BJ (cell line): ENCODE measurements around the gene PI4KA. TPM values are rescaled to one million over a fixed set of nuclear protein-coding genes. Genes with fewer than 3 reads are reported as not detected.
"Not testable (repeated sequence)": the region's sequence is repeated elsewhere in the genome, so short reads cannot be mapped to it uniquely, and the experiment has no call there.

ENCODE experiments used
- CTCF ChIA-PET: fragments of 350-600 bp; formaldehyde crosslinking; extraction: SDS; loops from one replicate; lab custom pipeline; 2021; ENCODE audit warnings: antibody characterized with exemption, inconsistent platforms; lab: Yijun Ruan, JAX
- POLR2A ChIA-PET: fragments of 300-600 bp; sonication (Branson Sonifier 250); formaldehyde crosslinking; extraction: SDS; loops from one replicate; lab custom pipeline; 2021; ENCODE audit warnings: antibody characterized with exemption; lab: Charles Lee
- DNase-seq: peaks from one replicate; pipeline ENCODE4 v3.0.0-alpha.2; 2011; ENCODE audit warnings: low read depth
- H3K27me3 ChIP-seq: 2 replicates; pipeline ENCODE4 v1.6.0; 2011; ENCODE audit warnings: low read length; ENCODE audit not compliant: control insufficient read depth, insufficient read depth
- H3K36me3 ChIP-seq: 2 replicates; pipeline ENCODE4 v1.5.1; 2011; ENCODE audit warnings: low read length; ENCODE audit not compliant: control insufficient read depth, insufficient read depth
- H3K4me3 ChIP-seq: 2 replicates; pipeline ENCODE4 v1.5.1; 2011; ENCODE audit warnings: low read depth, mild to moderate bottlenecking, control low read depth, low read length
- polyA plus RNA-seq: library from polyadenylated mRNA; depleted of rRNA; stranded (reverse); fragments of >200 nt; gene quantifications from 2 replicates; pipeline ENCODE4 v1.2.3, GENCODE V29; 2011
- TF ChIP-seq, protein P1 (sequence below): IDR thresholded peaks from 2 replicates; pipeline ENCODE4 v1.5.1; 2011; ENCODE audit warnings: low read depth, mild to moderate bottlenecking, control low read depth, inconsistent platforms, low read length, moderate library complexity; ENCODE audit not compliant: insufficient read depth

Gene PI4KA
- polyA plus RNA-seq, 1 experiment, result 34.2 TPM

DNA sequence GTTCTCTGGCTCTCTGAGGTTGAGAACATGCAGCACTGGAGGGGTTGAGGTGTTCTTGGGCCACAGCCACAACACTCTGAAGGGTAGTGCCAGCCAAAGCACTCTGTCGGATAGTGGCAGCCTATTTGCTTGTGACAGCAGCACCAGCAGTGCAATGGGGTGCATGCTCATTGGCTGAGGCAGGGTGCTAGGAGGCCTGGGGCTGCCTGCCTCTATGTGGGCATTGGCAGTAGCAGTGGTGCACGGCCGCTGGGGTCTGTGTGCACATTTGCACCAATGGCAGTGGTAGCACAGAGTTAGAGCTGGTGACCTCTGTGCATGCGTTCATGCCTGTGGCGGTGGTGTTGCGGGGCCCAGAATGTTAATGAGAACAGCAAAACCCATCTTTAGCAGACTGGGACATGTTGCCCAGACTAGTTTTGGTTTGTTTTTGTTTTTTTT, 25.4 kb downstream of the PI4KA start:
- H3K4me3 ChIP-seq, result no peak overlapping the region
- H3K27me3 ChIP-seq, result no peaks in the 10 kb centered on the region
- ChIA-PET CTCF (no interaction called here), POLR2A (no interaction called here)
- no peak for DNase-seq
- H3K36me3 ChIP-seq, result peaks cover 7% of the 10 kb centered on the region
- TF ChIP-seq, protein P1, sequence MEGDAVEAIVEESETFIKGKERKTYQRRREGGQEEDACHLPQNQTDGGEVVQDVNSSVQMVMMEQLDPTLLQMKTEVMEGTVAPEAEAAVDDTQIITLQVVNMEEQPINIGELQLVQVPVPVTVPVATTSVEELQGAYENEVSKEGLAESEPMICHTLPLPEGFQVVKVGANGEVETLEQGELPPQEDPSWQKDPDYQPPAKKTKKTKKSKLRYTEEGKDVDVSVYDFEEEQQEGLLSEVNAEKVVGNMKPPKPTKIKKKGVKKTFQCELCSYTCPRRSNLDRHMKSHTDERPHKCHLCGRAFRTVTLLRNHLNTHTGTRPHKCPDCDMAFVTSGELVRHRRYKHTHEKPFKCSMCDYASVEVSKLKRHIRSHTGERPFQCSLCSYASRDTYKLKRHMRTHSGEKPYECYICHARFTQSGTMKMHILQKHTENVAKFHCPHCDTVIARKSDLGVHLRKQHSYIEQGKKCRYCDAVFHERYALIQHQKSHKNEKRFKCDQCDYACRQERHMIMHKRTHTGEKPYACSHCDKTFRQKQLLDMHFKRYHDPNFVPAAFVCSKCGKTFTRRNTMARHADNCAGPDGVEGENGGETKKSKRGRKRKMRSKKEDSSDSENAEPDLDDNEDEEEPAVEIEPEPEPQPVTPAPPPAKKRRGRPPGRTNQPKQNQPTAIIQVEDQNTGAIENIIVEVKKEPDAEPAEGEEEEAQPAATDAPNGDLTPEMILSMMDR, result no peak

DNA sequence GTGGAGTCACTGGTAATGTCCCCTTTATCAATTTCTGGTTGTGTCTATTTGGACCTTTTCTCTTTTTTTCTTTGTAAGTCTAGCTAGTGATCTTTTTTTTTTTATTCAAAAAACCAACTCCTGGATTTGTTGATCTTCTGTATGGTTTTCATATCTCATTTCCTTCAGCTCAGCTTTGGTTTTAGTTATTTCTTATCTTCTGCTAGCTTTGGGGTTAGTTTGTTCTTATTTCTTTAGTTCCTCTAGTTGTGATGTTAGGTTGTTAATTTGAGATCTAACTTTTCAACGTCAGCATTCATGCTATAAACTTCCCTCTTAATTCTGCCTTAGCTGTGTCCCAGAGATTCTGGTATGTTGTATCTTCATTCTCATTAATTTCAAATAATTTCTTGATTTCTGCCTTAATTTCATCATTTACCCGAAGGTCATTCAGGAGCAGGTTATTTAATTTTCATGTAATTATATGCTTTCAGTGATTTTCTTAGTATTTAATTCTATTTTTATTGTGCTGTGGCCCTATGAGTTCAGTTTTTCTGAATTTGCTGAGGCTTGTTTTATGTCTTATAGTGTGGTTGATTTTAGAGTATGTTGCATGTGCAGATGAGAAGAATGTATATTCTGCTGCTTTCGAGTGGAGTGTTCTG, 29.0 kb downstream of the PI4KA start:
- no peak for DNase-seq
- TF ChIP-seq, protein P1, result no peak
- peaks cover 7% of the 10 kb centered on the region for H3K36me3 ChIP-seq
- H3K27me3 ChIP-seq, result no peaks in the 10 kb centered on the region
- ChIA-PET POLR2A (no interaction called here), CTCF (no interaction called here)
- H3K4me3 ChIP-seq, result no peak overlapping the region

DNA sequence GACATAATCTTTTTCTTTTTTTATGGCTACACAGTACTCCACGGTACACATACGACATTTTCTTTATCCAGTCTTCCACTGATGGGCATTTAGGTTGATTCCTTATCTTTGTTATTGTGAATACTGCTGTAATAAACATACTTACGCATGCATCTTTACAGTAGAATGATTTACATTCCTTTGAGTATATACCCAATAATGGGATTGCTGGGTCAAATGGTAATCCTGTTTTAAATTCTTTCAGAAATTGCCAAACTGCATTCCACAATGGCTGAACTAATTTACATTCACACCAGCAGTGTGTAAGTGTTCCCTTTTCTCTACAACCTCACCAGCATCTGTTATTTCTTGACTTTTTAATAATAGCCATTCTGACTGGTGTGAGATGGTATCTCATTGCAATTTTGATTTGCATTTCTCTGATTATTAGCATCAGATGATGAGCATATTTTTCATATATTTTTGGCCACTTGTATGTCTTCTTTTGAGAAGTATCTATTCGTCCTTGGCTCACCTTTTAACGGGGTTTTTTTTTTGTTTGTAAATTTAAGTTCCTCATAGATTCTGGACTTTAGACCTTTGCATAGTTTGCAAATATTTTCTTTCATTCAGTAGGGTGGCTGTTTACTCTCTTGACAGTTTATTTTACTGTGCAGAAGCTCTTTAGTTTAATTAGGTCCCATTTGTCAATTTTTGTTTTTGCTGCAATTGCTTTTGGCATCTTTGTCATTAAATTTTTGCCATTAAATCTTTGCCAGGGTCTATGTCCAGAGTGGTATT, 32.0 kb downstream of the PI4KA start:
- H3K36me3 ChIP-seq, H3K4me3 ChIP-seq, DNase-seq, H3K27me3 ChIP-seq, POLR2A ChIA-PET: not testable (repeated sequence)
- CTCF ChIA-PET, result interaction anchor here (0.9 to 2.0 kb wide), 2 partner anchors 8 to 12 kb away, joined by 4 to 7 read pairs; no protein-coding TSS in a partner anchor

DNA sequence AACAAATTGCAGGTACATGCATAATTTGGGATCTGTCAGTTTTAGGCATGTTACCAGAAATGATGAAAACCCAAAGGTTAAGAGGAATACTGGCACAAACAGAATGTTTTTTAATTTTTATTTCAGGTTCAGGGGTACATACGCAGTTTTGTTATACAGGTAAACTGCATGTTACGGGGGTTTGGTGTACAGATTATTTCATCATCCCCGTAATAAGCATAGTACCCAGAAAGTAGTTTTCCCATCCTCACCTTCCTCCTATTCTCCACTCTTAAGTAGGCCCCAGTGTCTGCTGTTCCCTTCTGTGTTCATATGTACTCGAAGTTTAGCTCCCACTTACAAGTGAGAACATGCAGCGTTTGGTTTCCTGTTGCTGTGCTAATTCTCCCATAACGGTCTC, 33.0 kb downstream of the PI4KA start:
- DNase-seq, result no peak
- ChIA-PET CTCF (interaction anchor here (2.0 kb wide), 1 partner anchor 9 kb away, joined by 7 read pairs; no protein-coding TSS in a partner anchor), POLR2A (no interaction called here)
- no peaks in the 10 kb centered on the region for H3K27me3 ChIP-seq
- H3K36me3 ChIP-seq, result peaks cover 5% of the 10 kb centered on the region; the same call in 1 of the 2 replicates
- TF ChIP-seq, protein P1, result no peak
- no peak overlapping the region for H3K4me3 ChIP-seq

DNA sequence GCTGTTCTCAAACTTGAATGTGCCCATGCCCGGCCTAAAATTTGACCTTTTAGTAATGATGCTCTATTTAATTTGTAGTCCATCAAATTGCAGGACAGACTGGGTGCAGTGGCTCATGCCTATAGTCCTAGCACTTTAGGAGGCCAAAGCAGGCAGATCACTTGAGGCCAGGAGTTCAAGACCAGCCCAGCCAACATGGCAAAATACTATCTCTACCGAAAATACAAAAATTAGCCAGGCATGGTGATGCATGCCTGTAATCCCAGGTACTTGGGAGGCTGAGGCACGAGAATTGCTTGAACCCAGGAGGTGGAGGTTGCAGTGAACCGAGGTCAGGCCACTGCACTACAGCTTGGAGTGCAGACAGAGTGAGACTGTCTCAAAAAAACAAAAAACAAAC, 33.4 kb downstream of the PI4KA start:
- H3K27me3 ChIP-seq, H3K36me3 ChIP-seq, H3K4me3 ChIP-seq, DNase-seq, POLR2A ChIA-PET: not testable (repeated sequence)
- CTCF ChIA-PET, result interaction anchor here (2.0 kb wide), 2 partner anchors 9 to 61 kb away, joined by 6 to 7 read pairs; no protein-coding TSS in a partner anchor

DNA sequence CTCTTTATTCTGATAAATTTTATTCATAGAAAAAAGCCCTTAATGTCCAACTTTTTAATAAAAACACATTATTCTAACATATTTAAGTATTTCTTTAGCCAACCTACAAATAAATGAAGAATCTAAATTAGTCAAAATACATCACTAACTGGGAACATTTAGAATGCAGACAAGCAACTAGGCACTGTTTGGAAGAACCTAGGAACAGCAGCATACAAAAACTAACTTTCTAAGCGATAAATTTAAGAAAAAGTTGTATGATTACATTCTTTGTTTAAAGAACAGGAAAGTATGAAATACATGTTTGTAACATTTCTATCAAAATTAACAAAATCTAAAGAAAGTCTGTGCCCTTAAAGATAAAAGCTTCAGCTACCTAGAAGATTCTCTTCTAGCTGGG, 35.3 kb downstream of the PI4KA start:
- H3K36me3 ChIP-seq, result peaks cover 10% of the 10 kb centered on the region
- no peaks in the 10 kb centered on the region for H3K27me3 ChIP-seq
- POLR2A ChIA-PET, result no interaction called here
- CTCF ChIA-PET, result interaction anchor here (1.1 to 2.0 kb wide), 2 partner anchors 14 to 63 kb away, joined by 4 to 6 read pairs; no protein-coding TSS in a partner anchor
- DNase-seq, result no peak
- TF ChIP-seq, protein P1, result no peak
- no peak overlapping the region for H3K4me3 ChIP-seq
